Stimulated activated CD8-positive, alpha-beta memory T cell treated with anti-CD3 and anti-CD28 coated beads, Interleukin-4, amount 100 ng/mL, for 4 hours (primary cell): ENCODE data around the gene EFCAB11.
A peak's percentile ranks its signal among the peaks of the same experiment; 100 is the strongest.

Source experiments
- DNase-seq, 2 donors: peaks; one replicate each; pipeline ENCODE4 v3.0.0-alpha.2; 2020; ENCODE audit warnings: low read depth in 2 of 2, low spot score in 1 of 2

Gene EFCAB11

DNA sequence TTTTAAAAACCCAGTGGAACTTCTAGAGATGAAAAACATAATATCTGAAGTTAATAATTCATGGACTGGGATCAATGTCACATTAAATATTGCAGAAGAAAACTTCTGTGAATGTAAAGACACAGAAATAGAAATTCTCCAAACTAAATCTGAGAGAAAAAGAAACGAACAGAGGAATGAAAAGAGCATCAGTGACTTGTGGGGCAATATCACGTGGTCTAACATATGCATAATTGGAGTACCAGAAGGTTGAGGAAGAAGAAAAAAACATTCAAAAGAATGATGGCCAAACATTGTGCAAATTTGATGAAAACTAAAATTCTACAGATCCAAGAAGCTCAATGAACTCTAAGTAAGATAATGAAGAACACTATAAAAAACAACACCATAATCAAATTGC lies 130.8 kb downstream of the EFCAB11 start:
- DNase-seq = no peak

DNA sequence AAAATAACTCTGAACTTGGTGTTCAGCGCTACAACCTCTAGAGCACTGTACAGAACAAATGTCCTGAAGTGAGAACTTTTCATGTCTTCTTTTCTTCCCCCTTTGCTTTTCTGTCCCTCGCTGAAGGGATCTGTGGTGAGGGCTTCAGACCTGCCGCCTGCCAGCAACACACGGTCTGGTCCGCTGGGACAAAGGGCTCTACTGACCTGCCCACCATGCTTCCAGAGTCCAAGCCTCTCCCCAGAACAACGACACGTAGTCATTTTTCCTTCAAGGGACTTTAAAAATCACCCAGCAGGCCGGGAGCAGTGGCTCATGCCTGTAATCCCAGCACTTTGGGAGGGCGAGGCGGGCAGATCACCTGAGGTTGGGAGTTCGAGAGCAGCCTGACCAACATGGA lies 140.4 kb downstream of the EFCAB11 start:
- no peak for DNase-seq

DNA sequence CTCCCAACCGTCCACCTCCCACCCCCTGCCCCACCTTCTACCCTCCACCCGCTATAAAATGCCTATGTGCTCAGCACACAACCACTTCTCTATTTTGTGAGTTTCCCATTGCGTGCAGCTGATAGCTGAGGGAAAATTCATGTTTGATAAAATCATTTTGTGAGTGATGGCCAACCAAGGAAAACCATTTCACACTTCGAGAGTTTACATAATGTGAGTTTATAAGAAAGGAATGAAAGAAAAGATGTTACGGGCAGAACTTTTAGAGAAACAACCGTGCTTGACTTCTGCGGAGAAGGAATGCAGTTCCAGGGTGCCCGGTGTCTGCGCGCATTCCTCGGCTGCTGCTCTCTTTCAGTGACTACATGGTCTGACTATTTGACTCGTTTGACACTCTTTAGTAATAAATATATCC lies 140.9 kb downstream of the EFCAB11 start:
- DNase-seq = no peak

DNA sequence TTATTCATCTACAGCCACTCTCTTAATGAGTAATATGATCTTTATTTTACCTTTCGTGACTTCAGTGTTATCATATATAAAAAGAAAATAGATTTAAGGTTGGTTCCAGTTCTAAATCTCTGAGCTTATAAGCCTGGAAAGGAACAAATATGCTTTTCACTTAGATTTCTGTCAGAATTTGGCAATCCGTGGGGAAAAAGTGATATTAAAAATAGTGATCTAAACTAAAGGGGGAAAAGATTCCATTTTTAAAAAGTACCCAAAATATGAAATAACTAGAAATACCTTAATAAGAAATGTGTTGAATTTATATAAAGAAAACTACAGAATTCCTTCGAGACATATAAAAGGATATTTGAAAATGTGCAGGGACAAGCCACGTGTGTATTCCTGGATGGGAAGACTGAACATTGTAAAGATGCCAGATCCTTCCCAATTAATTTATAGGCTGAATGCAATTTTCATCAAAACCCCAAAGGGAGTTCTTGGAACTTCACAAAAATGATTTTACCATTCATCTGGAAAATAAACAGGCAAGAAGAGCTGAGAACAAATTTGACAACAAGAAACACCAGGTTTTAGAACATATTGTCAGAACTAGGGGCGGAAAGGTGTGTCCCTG lies 142.5 kb downstream of the EFCAB11 start:
- no peak for DNase-seq

DNA sequence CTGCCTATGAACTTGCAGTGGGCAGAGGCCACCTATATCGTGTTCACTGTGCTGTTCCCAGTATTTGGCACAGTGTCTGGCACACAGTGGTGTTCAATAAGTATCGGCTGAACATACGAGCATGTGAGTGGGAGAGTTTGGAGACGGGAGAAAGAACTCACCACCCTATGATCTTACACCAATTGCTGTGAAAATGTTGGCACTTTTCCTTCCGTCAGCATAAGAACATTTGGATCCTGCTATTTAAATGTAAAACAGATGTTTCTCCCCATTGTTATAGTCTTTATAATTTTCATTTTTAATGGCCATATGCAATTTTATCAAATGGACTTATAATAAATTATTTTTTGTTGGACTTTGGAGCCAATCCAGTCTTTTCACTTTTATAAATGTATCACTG lies 144.4 kb downstream of the EFCAB11 start:
- DNase-seq = no peak

DNA sequence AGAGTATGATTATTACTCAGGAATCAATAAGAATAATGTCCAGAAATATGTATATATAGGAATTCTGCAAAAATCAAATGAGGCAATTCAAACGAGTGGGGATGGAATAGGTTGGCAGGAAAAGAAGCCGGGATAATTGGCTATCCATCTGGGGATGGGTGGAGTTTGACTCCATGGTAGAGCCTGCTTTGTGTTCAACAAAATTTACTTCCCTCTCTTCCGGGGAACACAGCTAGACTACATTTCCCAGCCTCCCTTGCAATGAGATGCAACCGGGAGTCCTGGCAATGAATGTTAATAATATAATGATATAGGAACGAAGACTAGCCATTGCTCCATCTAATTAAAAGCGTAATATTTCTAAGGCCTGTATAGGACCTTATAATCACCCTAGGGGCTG lies 146.6 kb downstream of the EFCAB11 start:
- DNase-seq = no peak

DNA sequence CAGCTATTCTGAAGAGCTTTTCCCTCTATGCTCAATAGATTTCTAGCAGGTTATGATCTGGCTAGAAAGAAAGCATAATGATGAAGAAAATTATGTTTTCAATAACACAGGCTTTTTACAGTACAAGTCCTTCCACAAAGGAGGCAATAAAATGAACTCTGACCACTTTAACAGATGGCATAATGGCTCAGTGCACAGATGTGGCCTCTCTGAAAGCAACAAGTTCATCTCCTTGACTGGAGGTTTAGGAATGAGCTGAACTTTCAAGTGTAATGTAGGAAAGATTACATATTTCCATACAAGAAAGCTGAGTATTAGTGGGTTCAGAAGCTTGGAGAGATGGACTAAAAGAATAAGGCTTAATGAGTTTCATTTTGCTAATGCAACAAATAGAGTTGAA lies 147.4 kb downstream of the EFCAB11 start:
- DNase-seq = no peak

DNA sequence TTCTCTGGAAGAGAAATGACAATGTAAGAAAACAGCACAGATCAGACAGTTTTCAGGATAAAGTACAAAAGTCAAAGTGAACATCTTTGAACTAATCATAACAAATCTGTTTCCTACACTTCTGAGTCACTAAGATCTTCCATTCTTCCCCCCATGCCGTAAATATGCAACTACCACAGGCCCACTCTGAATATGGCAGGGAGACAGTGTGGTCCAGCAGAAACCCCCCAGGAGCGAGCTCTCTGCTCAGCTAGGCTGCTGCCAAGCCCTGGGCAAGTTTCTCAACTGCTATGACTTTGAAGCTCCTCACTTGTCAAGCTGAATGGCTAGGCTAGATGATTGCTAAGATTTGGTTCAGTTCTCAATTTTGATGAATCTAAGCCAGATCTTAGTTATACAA lies 148.1 kb downstream of the EFCAB11 start:
- no peak for DNase-seq

DNA sequence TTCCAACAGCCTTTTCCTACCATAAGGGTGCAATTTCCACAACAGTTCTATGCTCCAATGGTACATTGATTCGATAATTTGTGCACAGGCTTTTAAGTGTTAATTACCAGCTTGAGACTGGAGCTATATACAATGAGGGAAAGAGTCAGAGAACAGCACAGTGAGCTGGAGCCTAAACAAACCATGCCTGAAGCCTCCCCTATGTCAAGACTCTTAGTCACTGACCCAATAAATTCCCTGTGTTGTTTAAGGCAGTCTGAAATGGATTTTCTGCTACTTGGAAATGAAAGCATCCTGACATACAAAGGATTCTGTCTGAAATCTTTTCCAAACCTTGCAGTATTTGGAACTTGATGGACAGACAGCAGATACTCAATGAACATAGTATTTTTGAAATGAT lies 149.0 kb downstream of the EFCAB11 start:
- DNase-seq = no peak

DNA sequence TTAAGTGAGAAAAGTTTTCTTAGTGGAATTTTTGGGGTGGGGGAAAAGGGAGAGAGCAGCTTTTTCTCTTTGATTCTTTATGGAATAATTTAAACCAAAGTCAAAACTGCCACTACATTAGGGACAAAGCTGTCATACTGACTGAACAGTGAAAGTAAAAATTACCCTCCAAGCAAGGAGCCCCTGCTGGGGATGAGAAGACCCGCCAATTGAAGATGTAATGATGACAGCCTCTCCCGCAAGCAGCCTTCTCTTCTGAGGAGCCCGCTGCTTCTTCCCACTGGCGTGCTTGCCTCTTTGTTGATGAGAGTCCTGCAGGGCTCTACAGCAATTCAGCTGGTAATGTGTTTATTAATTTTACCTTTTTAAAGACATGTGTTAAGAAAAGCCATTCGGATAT lies 151.0 kb downstream of the EFCAB11 start:
- no peak for DNase-seq

DNA sequence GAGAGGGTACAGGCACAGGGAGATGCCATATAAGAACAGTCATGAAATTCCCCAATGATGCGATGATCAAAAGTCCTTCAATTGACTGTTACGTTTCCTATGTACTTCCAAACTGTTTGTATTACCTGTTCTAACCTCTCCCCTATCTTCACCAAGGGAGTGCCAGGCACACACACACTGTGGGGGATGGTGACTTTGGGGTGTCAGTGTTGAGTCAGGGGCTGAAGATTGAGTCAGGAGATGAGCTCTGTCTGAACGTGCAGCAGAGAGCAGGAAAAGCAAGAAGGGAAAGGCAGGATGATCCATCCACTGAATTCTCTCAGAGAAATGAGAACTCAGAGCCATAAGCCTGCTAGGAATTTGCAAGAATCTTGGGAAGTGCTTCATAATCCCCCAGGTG lies 153.4 kb downstream of the EFCAB11 start:
- DNase-seq = no peak

DNA sequence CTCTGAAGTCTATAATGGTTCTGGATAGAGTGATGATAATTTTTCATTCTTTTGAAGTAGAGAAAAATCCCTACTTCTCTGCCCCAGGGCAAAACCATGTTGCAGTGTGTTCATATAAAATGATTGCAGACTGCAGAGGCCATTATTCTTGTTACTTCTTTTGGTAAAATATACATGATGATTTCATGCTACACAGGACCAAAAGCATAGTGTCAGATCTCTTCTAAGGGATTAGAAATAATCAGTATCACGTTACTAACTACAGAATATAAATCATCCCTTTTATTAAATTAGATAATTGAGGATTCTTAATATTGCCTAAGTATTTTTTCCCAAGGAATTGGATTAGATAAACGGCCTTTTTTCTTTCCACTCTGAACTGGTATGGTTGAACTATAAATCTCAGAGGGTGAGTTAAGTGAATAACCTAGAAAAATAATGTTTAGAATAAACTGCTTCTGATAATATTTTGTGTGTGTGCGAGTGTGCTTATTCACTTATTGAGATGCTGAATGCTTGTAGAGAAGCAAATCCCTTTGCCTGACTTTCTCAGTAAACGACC lies 156.2 kb downstream of the EFCAB11 start:
- DNase-seq = no peak

DNA sequence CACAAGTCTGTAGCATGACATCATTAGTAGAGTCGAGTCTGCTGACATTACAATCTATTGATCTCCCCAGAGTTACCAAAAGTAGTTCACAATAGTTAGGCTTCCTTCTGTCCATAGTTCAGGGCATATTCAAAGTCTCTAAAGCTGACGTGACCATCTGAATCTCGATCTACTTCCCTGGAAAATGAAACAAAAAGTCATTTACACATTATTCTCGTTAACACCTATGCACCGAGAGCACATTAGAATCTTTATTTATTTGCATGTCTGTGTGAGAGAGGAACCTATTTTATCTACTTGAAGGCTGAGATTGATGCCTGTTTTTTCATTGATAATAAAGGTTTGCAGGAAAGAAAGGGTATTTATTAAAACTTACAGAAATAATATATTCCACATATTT lies 157.4 kb downstream of the EFCAB11 start:
- no peak for DNase-seq

DNA sequence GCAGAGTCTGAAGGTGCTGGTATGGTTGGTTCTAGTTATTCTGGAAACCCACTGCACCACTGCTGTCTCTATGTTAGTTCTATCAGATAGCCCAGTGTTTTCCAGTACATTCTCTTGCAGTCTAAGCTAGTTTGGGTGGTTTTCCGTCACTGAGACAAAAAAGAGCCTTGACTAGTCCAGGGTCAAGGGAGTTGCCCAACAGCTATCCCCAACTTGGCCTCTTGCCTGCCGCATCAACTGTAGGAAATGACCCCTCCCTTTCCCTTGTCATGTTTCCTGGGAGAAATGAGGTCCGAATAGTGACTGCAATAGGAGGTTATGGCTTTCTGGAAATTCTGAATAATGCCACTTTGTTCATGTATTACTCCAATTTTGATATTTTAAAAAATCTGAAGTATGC lies 160.4 kb downstream of the EFCAB11 start:
- no peak for DNase-seq

DNA sequence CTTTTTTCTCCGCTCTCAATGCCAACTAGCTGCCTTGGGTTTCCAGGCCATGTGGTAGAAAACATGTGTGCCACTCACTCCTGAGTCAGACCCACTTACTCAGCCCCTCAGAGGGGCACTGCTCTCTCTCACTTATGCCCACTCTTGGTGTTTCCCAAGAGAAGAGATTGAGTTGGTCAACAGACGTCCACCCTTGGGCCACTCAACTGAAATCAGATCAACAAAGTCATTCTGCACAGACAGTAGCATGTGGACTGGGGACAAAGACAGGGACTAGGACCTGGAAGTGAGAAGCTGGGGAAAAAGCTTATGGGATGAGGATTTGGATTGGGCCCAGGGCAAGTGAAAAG lies 161.2 kb downstream of the EFCAB11 start:
- DNase-seq = no peak

DNA sequence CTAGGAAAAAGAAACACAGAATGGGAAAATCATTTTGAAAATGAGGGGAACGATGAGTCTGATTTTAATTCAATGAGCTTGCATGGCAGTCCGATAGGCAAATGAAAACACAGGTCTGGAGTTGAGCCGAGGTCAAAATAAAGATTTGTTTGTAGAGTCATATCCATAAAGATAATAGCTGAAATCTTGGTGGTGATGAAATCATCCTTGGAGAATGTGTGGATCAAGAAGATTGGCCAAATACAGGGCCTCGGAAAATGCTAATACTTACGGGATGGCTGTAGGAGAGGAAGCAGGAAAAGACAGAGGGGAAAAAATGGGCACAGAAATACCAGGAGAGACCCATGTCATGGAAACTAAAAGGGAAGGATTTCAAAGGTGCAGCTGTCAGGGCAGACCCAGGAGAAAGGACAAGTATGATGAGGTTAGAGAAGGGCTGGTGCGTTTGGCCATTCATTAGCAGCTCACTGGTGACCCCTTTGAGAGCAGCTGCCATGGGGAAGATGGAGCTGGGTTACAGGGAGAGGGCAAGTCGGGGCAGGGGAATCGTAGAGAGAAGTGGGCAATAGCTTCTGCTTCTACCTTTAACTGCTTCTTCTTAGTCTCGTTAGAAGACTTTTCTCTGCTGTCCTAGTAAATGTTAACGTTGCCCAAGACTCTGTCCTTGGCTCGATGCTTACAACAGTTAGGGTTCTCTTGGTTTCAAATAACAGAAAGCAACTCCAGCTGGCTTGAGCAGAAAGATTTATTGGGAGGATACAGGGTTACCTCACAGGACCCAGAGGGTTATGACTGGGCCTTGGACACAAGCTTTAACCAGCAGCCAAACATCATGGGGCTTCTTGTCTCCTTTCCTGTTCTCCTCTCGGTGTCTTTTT lies 161.8 kb downstream of the EFCAB11 start:
- DNase-seq = no peak

DNA sequence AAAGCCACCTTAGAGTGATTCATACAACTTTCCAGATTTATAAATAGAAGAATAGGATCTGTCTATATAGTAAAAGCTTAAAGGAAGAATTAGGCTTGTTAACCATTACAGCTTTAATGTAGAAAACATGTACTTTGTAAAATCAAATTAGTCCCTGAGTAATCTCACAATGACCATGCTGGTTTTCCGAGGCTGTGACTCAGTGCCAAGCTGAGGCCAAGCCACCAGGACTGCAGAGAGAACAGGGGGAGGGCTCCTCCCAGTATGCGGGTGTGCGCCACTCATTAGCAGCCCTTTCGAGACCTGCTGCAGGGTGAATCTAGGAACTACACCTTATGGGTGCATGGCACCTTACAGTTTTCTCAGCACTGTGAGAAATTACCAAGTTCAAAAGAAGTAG lies 167.0 kb downstream of the EFCAB11 start:
- no peak for DNase-seq

DNA sequence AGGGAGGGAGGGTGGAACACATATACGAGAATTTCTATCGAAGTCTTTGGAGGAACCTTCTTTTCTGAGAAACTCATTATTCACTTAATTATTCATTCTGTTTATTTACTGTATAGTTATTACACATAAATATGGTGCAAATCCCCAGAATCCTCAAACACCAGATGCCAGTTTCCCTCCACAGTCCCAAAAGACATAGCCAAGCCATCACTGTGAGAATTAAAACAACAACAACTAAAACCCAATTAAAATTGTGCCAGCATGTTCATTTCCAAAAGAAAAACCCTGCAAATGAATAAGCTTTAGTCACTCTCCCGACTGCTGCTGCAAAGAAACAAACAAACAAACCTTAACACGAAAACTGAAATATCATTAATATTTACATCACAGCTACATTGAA lies 173.5 kb downstream of the EFCAB11 start:
- no peak for DNase-seq

DNA sequence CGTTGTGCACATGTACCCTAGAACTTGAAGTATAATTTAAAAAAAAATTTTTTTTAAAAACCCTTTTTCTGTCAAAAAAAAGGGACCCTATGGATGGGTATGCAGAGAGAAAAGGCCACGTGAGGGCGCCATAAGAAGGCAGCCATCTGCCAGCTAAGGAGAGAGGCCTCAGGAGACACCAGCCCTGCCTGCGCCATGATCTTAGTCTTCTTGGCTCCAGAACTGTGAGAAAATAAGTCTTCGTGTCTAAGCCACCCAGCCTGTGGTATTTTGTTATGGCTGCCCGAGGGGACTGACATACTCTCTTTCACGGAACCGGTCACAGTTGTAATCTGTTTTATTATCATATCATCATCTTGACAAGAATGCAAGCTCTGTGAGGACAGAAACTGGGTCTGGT lies 174.8 kb downstream of the EFCAB11 start:
- no peak for DNase-seq

DNA sequence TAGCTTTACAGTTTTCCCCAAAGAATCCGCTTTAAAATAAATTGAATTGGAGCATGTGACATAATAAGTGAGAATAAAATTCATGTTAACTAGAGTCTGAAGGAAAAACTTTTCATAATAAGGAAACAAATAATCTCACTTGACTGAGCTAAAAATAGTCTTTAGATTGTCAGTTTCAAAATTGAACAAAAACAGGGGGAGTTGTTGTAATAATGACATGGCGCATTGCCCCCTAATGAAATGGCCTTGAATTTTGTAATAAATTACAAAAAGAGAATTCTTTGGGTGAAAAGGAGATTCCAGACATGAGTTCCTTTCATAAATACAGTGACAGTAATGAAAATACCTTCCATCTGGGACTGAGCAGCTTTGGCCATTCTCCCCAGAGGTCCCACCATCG lies 178.6 kb downstream of the EFCAB11 start:
- no peak for DNase-seq

DNA sequence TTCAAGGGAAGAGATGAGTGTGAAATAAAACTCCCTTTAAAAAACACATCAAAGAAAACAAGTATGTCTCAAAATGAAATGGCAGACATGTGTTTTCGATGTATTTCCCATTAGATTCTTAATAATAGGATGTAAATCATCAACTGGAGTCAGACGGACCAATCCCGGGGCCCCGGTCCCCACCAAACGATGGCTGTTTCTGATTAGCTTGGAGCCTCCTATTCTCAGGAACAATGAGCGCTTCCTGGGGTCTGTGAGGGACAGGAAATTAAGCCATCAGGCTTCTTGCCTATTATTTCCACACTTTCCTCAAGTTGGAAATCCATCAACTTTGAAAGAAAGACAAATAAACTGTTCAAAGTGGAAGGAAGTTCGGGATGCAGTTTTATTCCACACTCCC lies 179.4 kb downstream of the EFCAB11 start:
- no peak for DNase-seq

DNA sequence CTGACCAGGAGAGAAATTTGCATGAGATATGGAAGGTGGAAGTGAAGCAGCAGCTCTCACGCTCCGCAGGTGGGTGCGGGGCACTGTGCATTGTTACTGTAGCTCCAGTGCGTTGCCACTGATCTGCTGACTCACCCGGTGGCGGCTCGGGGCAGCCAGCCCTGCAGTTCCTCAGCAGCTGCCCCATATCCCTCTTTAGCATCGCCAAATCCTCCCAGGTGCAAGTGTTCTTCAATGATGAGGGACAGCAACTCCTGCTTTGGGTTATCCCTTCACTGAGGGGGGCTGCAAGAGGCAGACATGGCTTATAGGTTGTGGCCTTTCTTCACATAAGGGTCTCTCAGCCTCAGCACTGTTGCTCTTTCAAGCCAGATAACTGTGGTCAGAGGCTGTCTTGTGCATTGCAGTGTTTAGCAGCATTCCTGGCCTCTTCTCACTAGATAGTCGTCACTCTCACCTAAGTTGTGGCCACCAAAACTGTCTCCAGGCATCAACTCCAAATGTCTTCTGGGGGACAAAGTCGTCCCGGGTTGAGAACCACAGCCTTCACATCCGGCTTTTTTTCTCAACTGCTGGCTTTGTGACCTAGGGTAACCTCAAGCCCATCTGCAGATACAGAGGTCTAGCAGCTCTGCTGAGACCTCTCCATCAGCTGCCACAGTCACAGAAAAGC lies 180.8 kb downstream of the EFCAB11 start:
- DNase-seq = peak; percentile 11 to 30
